Activated naive CD8-positive, alpha-beta T cell treated with anti-CD3 and anti-CD28 coated beads, Interleukin-2, amount 50 U/mL, for 24 hours (primary cell): ENCODE measurements around the gene NPHP3.
"Not testable (repeated sequence)": the region's sequence is repeated elsewhere in the genome, so short reads cannot be mapped to it uniquely, and the experiment has no call there.

ENCODE experiments used
- ATAC-seq: fragments of 150-1000 bp; cut with Tn5 transposase; one replicate; pipeline ENCODE4 v1.10.0; 2021
- DNase-seq: peaks from one replicate; pipeline ENCODE4 v3.0.0; 2021
- H3K27ac Mint-ChIP-seq: one replicate; pipeline ENCODE4 v1.8.0; 2021; ENCODE audit warnings: mild to moderate bottlenecking, mixed read lengths
- H3K27me3 Mint-ChIP-seq: one replicate; pipeline ENCODE4 v1.8.0; 2021; ENCODE audit warnings: mixed read lengths
- H3K36me3 Mint-ChIP-seq: one replicate; pipeline ENCODE4 v1.8.0; 2021; ENCODE audit warnings: low read depth, mixed read lengths
- H3K4me1 Mint-ChIP-seq: one replicate; pipeline ENCODE4 v1.8.0; 2021; ENCODE audit warnings: mixed read lengths
- H3K4me3 Mint-ChIP-seq: one replicate; pipeline ENCODE4 v1.8.0; 2021; ENCODE audit warnings: mild to moderate bottlenecking, moderate library complexity, mixed read lengths
- H3K9me3 Mint-ChIP-seq: one replicate; pipeline ENCODE4 v1.8.0; 2021; ENCODE audit warnings: mixed read lengths

The NPHP3 gene

DNA sequence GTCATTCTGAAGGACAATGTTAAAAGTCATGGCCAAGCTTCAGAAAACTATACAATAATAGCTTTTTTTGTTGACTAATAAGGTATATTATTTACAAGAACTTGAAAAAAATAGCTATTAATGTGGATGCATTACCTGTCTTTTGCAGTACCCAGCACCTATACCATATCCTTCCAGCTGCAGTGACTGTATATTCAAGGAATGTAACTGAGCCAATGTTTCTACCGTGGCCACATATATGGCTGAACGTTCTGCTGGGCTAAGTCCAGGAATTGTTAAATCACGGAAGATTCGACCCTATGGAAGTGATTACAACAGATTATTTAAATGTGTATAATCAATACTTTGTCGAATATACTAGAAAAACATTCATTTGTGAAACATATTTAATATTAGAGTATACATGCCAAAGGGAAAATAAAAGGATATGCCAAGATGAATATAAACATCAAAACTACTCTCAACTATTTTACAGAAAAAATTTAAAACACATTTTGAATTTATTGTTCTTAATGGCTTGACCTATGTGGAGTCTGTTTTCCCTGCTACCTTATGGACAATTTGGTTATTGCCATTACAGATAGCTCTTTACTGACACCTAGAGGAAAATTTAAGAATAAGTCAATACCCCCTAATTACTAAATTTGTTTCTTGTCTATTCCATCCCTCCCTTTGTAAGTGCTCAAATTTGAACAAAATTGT, 80.2 kb downstream of the NPHP3 start:
- no peaks in the 10 kb centered on the region for H3K9me3 Mint-ChIP-seq
- no peak overlapping the region for H3K4me3 Mint-ChIP-seq
- H3K27me3 Mint-ChIP-seq: no peaks in the 10 kb centered on the region
- H3K36me3 Mint-ChIP-seq: peaks cover 22% of the 10 kb centered on the region
- DNase-seq (no peak), ATAC-seq (no peak)
- peaks cover 4% of the 10 kb centered on the region for H3K4me1 Mint-ChIP-seq
- H3K27ac Mint-ChIP-seq: no peak overlapping the region

DNA sequence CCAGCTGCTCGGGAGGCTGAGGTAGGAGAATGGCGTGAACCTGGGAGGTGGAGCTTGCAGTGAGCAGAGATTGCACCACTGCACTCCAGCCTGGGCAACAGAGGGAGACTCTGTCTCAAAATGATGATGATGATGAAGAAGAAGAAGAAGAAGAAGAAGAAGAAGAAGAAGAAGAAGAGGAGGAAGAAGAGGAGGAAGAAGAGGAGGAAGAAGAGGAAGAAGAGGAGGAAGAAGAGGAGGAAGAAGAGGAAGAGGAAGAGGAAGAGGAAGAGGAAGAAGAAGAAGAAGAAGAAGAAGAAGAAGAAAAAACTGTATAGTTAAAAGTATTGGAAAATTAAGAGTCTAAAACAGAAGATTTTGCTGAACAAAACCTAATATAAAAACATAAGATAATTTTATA, 80.8 kb downstream of the NPHP3 start:
- H3K4me3 Mint-ChIP-seq, DNase-seq, H3K27me3 Mint-ChIP-seq, ATAC-seq, H3K9me3 Mint-ChIP-seq, H3K27ac Mint-ChIP-seq, H3K4me1 Mint-ChIP-seq: not testable (repeated sequence)
- H3K36me3 Mint-ChIP-seq: peaks cover 26% of the 10 kb centered on the region

DNA sequence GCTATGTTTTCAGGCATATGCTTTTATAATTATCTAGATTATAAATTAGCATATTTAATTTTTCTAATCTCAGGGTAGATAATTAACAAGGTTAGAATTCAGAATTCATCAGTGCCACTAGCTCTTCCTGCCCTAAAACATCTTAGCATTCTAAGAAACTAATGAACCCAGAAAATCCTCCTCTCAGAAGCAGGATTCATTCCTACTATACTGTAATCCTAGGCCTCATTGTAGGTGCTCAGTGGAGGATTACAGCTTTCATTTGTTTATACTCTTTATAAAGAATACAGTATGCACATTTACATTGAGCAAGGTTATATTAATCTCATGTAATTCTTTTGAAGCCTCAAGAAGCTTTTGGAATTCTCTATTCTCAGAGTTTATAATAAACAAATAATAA, 83.5 kb downstream of the NPHP3 start:
- ATAC-seq (no peak), DNase-seq (no peak)
- no peak overlapping the region for H3K27ac Mint-ChIP-seq
- no peaks in the 10 kb centered on the region for H3K9me3 Mint-ChIP-seq
- H3K36me3 Mint-ChIP-seq: peaks cover 35% of the 10 kb centered on the region
- H3K27me3 Mint-ChIP-seq: no peaks in the 10 kb centered on the region
- H3K4me3 Mint-ChIP-seq: no peak overlapping the region
- no peaks in the 10 kb centered on the region for H3K4me1 Mint-ChIP-seq

DNA sequence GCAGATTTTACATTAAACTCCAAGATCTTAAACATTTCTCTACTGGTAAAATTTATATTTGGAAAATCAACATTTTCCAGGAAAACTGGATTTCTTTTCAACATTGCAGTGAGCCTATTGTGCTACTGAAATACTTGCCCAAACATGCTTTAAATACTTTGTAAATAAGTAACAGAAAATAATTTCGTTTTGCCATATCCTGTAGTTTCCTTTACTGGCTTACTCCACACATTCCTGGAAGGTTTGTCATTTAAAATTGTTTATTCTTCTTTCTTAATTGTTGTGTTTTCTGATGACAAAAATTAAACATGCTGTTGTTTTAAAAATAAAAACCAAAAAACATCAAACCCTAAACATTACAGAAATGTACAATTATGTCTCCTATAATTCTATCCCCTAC, 84.6 kb downstream of the NPHP3 start:
- Mint-ChIP-seq H3K27me3 (no peaks in the 10 kb centered on the region), H3K27ac (no peak overlapping the region), H3K4me1 (no peaks in the 10 kb centered on the region), H3K9me3 (no peaks in the 10 kb centered on the region), H3K4me3 (no peak overlapping the region), H3K36me3 (peaks cover 43% of the 10 kb centered on the region)
- ATAC-seq (no peak), DNase-seq (no peak)

DNA sequence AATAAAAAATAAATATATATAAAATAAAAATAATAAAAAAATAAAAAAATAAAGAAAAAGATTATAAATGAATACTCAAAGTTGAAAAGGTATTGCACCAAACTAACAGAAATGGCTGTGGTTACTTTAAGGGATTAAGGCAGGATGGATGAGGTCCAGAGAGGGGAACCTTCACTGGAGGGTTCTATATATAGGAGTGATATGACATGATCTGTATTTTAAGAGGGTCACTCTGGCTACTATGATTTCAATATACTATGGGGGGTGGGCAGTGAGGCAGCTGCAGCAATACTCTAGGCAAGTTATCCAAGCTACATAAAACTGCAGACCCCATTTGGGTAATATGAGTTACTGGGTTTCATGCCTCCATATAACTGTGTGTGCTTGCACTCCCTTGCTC, 87.2 kb downstream of the NPHP3 start:
- Mint-ChIP-seq H3K27ac (no peak overlapping the region), H3K4me3 (no peak overlapping the region), H3K36me3 (peaks cover 40% of the 10 kb centered on the region), H3K9me3 (no peaks in the 10 kb centered on the region), H3K4me1 (peaks cover 4% of the 10 kb centered on the region), H3K27me3 (no peaks in the 10 kb centered on the region)
- DNase-seq (no peak), ATAC-seq (no peak)
